Bronchial epithelial cell (primary cell): Measurements from ENCODE around the gene TAF7. TPM values are rescaled to one million over a fixed set of nuclear protein-coding genes. Genes with fewer than 3 reads are reported as not detected.
"Not testable (repeated sequence)": the region's sequence is repeated elsewhere in the genome, so short reads cannot be mapped to it uniquely, and the experiment has no call there.

ENCODE experiments used
- DNase-seq: peaks from one replicate; pipeline ENCODE4 v3.0.0-alpha.2; 2010; ENCODE audit warnings: low read depth
- FAIRE-seq: peaks from 2 replicates; lab custom pipeline; 2011; peaks lifted over from hg19 to GRCh38; lab: Jason Lieb, UNC
- H3K27me3 ChIP-seq: 2 replicates; pipeline ENCODE4 v1.5.1; 2011; ENCODE audit warnings: low read length; ENCODE audit not compliant: control insufficient read depth, insufficient read depth
- H3K36me3 ChIP-seq: 2 replicates; pipeline ENCODE4 v1.5.1; 2011; ENCODE audit warnings: low read length; ENCODE audit not compliant: control insufficient read depth, insufficient read depth
- H3K4me3 ChIP-seq: 2 replicates; pipeline ENCODE4 v1.5.1; 2011; ENCODE audit warnings: mild to moderate bottlenecking, low read depth, low read length, control low read depth
- total RNA-seq: library from RNA; depleted of rRNA; stranded (reverse); fragments of >200 nt; gene quantifications from 2 replicates; pipeline ENCODE4 v1.2.1, GENCODE V29; 2014
- TF ChIP-seq, protein P1 (sequence below): IDR thresholded peaks from 2 replicates; pipeline ENCODE4 v1.5.1; 2011; ENCODE audit warnings: mild to moderate bottlenecking, moderate library complexity, low read length, control low read depth, inconsistent platforms; ENCODE audit not compliant: insufficient read depth, severe bottlenecking

Gene TAF7
- total RNA-seq, 1 donor from 2014 or later: 36.3 TPM

DNA sequence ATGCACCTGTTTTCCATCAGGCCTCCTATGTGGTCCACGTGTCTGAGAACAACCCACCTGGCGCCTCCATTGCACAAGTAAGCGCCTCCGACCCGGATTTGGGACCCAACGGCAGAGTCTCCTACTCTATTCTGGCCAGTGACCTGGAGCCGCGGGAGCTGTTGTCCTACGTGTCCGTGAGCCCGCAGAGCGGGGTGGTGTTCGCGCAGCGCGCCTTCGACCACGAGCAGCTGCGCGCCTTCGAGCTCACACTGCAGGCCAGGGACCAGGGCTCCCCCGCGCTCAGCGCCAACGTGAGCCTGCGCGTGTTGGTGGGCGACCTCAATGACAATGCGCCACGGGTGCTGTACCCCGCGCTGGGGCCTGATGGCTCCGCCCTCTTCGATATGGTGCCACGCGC lies 31.0 kb upstream of the TAF7 start:
- no peaks in the 10 kb centered on the region for H3K27me3 ChIP-seq

DNA sequence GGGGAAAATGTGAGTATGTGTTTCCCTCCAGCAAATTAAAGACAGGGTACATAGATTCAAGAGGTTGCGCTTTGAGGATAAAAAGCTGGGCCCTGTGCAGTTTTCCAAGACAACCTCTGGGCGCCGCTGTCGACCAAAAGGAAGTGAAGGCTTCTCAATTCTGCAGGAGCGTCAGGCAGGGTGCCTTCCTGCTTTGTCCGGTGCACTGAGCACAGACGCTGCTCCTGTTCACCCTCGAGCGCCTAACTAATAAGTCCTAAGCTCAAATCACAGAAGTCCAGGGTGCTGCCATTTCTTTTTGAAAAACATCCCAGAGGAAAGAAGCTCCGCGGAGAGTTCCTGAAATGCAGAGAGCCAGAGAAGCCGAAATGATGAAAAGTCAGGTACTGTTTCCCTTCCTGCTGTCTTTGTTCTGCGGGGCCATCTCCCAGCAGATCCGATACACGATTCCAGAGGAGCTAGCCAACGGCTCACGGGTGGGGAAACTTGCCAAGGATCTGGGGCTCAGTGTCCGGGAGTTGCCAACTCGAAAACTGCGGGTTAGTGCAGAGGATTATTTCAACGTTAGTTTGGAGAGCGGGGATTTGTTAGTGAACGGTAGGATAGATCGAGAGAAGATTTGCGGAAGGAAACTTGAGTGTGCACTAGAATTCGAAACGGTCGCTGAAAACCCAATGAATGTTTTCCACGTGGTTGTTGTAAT lies 29.5 kb upstream of the TAF7 start, which contains the start of gene PCDHGB1:
Gene PCDHGB1 (plus strand): TSS at position 183 of the 703 bp plus-strand sequence. CDS start 162 bp downstream, at position 345.
- FAIRE-seq (peak; percentile 23), DNase-seq (peak; percentile 18)
- TF ChIP-seq, protein P1, sequence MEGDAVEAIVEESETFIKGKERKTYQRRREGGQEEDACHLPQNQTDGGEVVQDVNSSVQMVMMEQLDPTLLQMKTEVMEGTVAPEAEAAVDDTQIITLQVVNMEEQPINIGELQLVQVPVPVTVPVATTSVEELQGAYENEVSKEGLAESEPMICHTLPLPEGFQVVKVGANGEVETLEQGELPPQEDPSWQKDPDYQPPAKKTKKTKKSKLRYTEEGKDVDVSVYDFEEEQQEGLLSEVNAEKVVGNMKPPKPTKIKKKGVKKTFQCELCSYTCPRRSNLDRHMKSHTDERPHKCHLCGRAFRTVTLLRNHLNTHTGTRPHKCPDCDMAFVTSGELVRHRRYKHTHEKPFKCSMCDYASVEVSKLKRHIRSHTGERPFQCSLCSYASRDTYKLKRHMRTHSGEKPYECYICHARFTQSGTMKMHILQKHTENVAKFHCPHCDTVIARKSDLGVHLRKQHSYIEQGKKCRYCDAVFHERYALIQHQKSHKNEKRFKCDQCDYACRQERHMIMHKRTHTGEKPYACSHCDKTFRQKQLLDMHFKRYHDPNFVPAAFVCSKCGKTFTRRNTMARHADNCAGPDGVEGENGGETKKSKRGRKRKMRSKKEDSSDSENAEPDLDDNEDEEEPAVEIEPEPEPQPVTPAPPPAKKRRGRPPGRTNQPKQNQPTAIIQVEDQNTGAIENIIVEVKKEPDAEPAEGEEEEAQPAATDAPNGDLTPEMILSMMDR: peak; percentile 58
- Histone ChIP-seq H3K4me3 (peak within 1 kb of the TSS; percentile 9), H3K36me3 (no peaks in the 10 kb centered on the region), H3K27me3 (no peaks in the 10 kb centered on the region)

More for the DNA sequence above, 31.0 kb upstream of the TAF7 start:
- TF ChIP-seq, protein P1: no peak
- DNase-seq (no peak), FAIRE-seq (no peak)
- Histone ChIP-seq H3K4me3 (no peak overlapping the region), H3K36me3 (no peaks in the 10 kb centered on the region)

DNA sequence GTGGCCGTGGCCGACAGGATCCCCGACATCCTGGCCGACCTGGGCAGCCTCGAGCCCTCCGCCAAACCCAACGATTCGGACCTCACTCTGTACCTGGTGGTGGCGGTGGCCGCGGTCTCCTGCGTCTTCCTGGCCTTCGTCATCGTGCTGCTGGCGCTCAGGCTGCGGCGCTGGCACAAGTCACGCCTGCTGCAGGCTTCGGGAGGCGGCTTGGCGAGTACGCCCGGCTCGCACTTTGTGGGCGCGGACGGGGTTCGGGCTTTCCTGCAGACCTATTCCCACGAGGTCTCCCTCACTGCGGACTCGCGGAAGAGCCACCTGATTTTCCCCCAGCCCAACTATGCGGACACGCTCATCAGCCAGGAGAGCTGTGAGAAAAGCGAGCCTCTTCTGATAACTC lies 25.4 kb upstream of the TAF7 start:
- DNase-seq, FAIRE-seq, H3K27me3 ChIP-seq, H3K4me3 ChIP-seq, H3K36me3 ChIP-seq: not testable (repeated sequence)

DNA sequence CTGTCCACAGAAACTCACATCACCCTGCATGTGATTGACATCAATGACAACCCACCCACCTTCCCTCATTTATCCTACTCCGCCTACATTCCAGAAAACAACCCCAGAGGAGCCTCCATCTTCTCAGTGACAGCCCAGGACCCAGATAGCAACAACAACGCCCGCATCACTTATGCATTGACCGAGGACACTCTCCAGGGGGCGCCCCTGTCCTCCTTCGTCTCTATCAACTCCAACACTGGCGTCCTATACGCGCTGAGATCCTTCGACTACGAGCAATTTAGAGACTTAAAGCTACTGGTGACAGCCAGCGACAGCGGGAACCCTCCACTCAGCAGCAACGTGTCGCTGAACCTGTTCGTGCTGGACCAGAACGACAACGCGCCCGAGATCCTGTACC lies 24.7 kb upstream of the TAF7 start:
- H3K27me3 ChIP-seq: no peaks in the 10 kb centered on the region
- H3K36me3 ChIP-seq: no peaks in the 10 kb centered on the region
- DNase-seq: no peak
- H3K4me3 ChIP-seq: no peak overlapping the region
- no peak for FAIRE-seq
- TF ChIP-seq, protein P1: no peak

DNA sequence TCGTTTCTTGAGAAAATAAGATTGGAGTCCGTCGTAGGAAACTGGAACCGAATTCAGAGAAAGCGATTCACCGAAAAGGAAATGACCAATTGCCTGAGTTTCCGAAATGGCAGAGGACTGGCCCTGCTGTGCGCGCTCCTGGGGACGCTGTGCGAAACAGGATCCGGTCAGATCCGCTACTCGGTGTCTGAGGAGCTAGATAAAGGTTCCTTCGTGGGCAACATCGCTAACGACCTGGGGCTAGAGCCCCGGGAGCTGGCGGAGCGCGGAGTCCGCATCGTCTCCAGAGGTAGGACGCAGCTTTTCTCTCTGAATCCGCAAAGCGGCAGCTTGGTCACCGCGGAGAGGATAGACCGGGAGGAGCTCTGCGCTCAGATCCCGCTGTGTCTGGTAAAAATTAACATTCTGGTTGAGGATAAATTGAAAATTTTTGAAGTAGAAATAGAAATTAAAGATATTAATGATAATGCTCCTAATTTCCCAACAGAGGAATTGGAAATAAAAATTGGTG lies 23.4 kb upstream of the TAF7 start:
- H3K27me3 ChIP-seq: no peaks in the 10 kb centered on the region
- no peaks in the 10 kb centered on the region for H3K36me3 ChIP-seq
- FAIRE-seq (no peak), DNase-seq (no peak)
- TF ChIP-seq, protein P1: no peak
- peak overlapping the region; percentile 2 for H3K4me3 ChIP-seq

DNA sequence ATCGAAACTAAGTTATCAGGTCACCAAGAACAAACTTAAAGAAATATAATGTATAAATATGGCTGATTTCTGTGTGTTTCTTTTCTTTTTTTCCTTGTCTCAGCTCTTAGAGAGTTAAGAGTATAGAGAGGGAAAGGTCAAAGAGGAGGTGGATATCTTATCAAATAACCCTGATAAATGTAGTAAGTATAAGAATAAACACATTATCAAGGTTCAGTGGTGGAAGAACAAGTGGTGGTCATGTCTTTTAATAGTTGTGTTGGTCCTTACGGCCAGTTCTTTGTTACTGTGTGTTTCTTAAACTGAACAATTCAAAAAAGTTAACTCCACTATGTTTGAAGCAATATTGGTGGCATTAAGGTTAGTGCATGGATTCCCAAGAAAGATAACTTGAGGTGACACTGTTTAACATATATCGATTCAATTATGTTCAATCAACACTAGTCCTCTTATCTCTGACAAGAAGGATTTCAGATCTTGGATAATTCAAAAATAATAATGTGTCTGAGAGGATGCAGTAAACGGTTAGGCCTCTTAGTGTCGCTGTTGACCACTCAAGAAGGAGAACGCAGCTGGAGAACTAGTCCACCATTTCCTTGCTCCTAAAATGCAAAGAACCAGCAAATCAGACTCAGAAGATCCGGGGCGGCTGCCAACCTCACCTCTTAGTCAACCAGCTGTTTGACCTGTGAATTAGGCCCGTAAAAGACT lies 22.8 kb upstream of the TAF7 start, which contains the start of gene PCDHGA3:
Gene PCDHGA3 (plus strand): TSS at position 588 of the 711 bp plus-strand sequence. CDS start 205 bp downstream, outside the sequence.
- Histone ChIP-seq H3K4me3 (peak within 1 kb of the TSS; percentile 2), H3K27me3 (no peaks in the 10 kb centered on the region), H3K36me3 (no peaks in the 10 kb centered on the region)
- no peak for FAIRE-seq
- DNase-seq: peak; percentile 29
- TF ChIP-seq, protein P1: peak; percentile 30
